HL-60 (cell line): Measurements from ENCODE around the gene CYP26B1.

Experiments used
- CTCF ChIP-seq: IDR thresholded peaks from one replicate; pipeline ENCODE4 v1.5.1; 2011; ENCODE audit warnings: low read length, control low read depth, inconsistent platforms; ENCODE audit not compliant: insufficient read depth
- REST ChIP-seq: IDR thresholded peaks from 2 replicates; pipeline ENCODE4 v1.6.1; 2012; ENCODE audit warnings: low read depth; ENCODE audit not compliant: insufficient replicate concordance

GRCh38 chr2:72109904-72110303, 37.8 kb downstream of the CYP26B1 start:
- no peak for TF ChIP-seq REST
- TF ChIP-seq CTCF, result no peak
